PFSK-1 (cell line): ENCODE measurements around the gene CEP78.

Experiments used
- FOXP2 ChIP-seq: optimal IDR thresholded peaks from 2 replicates; pipeline ENCODE3; 2011; ENCODE audit warnings: borderline replicate concordance, control low read depth, inconsistent platforms; ENCODE audit not compliant: insufficient read depth; ENCODE audit errors: extremely low read length, extremely low read depth
- POLR2AphosphoS5 ChIP-seq: IDR thresholded peaks from 2 replicates; pipeline ENCODE4 v1.6.1; 2012; ENCODE audit warnings: low read depth, mild to moderate bottlenecking, control low read depth, low read length, moderate library complexity
- REST ChIP-seq, 2 experiments: IDR thresholded peaks; 2 replicates each; pipeline versions ENCODE4 v1.6.1 to v1.8.0; 2011 to 2012; ENCODE audit warnings: low read depth in 2 of 2, low read length in 2 of 2, control low read depth in 1 of 2, inconsistent platforms in 1 of 2, mild to moderate bottlenecking in 1 of 2, moderate library complexity in 1 of 2; ENCODE audit not compliant: insufficient read depth in 1 of 2
- SIN3A ChIP-seq: IDR thresholded peaks from 2 replicates; pipeline ENCODE4 v1.6.1; 2012; ENCODE audit warnings: mild to moderate bottlenecking, low read length, moderate library complexity, borderline replicate concordance; ENCODE audit not compliant: insufficient read depth
- TAF1 ChIP-seq: IDR thresholded peaks from 2 replicates; pipeline ENCODE4 v1.6.1; 2012; ENCODE audit warnings: low read length, control low read depth, borderline replicate concordance; ENCODE audit not compliant: insufficient read depth

Gene CEP78

GRCh38 chr9:78189461-78189860 lies 46.4 kb upstream of the CEP78 start:
- TF ChIP-seq TAF1: no peak
- TF ChIP-seq FOXP2: no peak
- no peak for TF ChIP-seq REST (IDR thresholded peaks at IDR 0.05; ENCODE audit: insufficient read depth in 1 of 2, low read depth in 2 of 2, low read length in 2 of 2)
- TF ChIP-seq SIN3A: no peak
- no peak for TF ChIP-seq POLR2AphosphoS5

GRCh38 chr9:78191931-78192330 lies 43.9 kb upstream of the CEP78 start:
- TF ChIP-seq FOXP2 (no peak), SIN3A (no peak), TAF1 (no peak), POLR2AphosphoS5 (no peak)

DNA sequence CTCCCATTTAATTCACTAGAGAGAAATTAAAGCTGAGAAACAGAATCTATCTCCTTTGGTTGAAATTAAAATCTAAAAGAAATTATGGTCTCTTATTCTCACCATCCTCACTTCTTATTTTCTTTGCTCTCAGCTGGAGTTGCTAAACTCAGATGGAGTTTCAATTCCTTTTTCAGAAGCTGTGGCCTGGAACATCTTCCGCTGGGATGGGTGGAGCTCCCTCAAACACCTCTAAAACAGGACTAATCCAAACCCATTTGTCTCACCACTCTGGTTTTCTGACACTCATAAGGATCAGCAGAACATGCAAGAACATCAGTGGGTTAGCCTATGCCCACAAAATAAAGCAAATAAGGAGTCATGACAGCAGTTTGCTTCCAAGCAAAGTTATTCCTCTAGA lies 39.6 kb upstream of the CEP78 start:
- TF ChIP-seq REST (IDR thresholded peaks at IDR 0.05; ENCODE audit: insufficient read depth in 1 of 2, low read depth in 2 of 2, low read length in 2 of 2): no peak
- no peak for TF ChIP-seq POLR2AphosphoS5
- no peak for TF ChIP-seq SIN3A
- no peak for TF ChIP-seq FOXP2
- TF ChIP-seq TAF1: no peak

DNA sequence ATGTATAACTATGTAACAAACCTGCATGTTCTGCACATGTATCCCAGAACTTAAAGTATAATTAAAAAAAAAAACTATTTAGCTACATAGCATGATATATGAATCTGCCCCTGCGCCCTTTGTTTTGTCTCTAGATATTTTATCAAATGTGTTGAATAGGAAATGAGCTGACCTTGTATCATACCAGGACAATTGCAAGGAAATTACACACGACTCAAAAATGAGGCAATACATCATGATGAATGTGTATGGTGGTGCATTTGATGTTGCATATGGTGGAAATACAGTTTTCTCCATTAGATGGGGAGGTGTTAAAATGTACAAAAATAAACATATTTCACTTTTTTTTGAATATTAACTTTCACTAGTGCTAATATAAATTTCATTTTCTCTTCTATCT lies 28.6 kb upstream of the CEP78 start:
- no peak for TF ChIP-seq POLR2AphosphoS5
- no peak for TF ChIP-seq REST (IDR thresholded peaks at IDR 0.05; ENCODE audit: insufficient read depth in 1 of 2, low read depth in 2 of 2, low read length in 2 of 2)
- no peak for TF ChIP-seq TAF1
- no peak for TF ChIP-seq FOXP2
- TF ChIP-seq SIN3A: no peak

DNA sequence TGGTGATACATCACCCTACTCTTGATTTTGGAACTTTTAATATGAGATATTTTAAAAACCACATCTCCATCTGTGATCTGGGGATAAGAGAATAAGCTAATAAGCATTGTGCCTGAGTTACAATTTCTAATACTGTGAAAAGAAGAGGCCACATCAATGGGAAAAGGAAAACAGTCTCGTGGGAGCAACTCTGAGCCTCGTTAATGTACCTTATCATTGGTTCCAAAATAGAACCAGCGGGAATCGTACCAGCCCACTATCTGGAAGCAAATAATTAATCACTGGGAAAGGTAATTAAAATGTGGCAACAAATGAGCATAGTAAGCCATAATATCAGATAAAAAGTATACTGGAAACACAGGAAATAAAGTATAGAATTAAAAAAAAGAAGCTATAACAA lies 28.0 kb upstream of the CEP78 start:
- no peak for TF ChIP-seq POLR2AphosphoS5
- no peak for TF ChIP-seq REST (IDR thresholded peaks at IDR 0.05; ENCODE audit: insufficient read depth in 1 of 2, low read depth in 2 of 2, low read length in 2 of 2)
- TF ChIP-seq FOXP2: no peak
- TF ChIP-seq TAF1: no peak
- no peak for TF ChIP-seq SIN3A

- TF ChIP-seq REST (IDR thresholded peaks at IDR 0.05; ENCODE audit: insufficient read depth in 1 of 2, low read depth in 2 of 2, low read length in 2 of 2): no peak
- TF ChIP-seq TAF1: no peak
- TF ChIP-seq SIN3A: no peak
- TF ChIP-seq FOXP2: no peak
- no peak for TF ChIP-seq POLR2AphosphoS5
Measured at GRCh38 chr9:78209127-78209526, 26.7 kb upstream of the CEP78 start.
